ENCODE measurements around the gene FOXE1. TPM values are rescaled to one million over a fixed set of nuclear protein-coding genes. Genes with fewer than 3 reads are reported as not detected.

The FOXE1 gene
- total and polyA plus RNA-seq, 2 experiments from 2014 or later: 0.45 TPM; not detected in 1

DNA sequence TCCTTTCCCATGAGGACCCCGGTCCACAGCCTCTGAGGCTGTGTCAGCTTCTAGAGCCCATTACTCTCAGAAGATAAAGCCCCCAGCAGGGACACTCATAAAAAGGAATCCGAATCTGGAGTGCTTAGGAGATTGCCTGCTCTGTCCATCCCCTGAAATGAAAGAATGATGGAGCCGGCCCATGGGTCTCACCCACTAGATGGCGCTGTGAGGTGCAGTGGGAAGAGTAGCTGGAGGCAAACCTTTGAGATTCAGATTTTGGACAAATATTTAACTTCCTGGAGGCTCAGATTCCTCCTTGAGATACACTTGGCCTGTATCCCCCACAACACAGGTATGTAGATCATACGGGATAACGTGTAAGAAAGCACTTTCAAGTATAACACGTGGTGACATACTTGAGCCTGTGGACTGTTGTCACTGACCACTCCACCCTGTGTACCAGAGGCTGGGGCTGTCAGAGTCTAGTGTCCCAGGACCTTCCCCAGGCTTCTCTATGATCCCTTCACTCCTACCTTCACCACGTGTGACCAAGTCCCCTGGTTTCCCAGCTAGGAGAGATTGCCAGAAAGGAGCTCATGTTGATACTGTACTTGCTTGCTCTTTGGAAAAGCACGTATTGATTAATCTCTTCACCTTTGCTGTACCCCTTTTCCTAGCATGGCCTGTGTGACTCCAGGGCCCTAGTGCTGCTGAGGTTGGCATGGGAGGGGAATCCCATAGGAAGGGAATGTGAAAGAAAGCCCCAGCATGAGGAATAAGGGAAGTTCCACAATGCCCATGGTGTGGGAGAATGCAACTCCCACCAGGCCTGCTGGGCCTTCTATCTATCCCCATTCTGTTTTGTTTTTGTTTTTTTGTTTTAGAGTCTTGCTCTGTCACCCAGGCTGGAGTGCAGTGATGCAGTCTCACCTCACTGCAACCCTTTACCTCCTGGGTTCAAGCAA is 37.2 kb downstream of the FOXE1 start:
- no peaks in the 10 kb centered on the region for H3K36me3 Mint-ChIP-seq (ENCODE audit: low read depth)
- H3K4me1 Mint-ChIP-seq: peaks cover 7% of the 10 kb centered on the region; the same call in 2 of the 3 replicates
- Histone ChIP-seq H4K20me1 (replicated peaks; ENCODE audit: insufficient read depth) (no peaks in the 10 kb centered on the region; the same call in 1 of the 2 replicates), H3K27ac (ENCODE audit: low read depth) (no peak overlapping the region), H3K27me3 (ENCODE audit: insufficient read depth) (no peaks in the 10 kb centered on the region), H3K79me2 (replicated peaks; ENCODE audit: insufficient read depth) (no peaks in the 10 kb centered on the region), H3K9me2 (ENCODE audit: insufficient read depth) (no peaks in the 10 kb centered on the region), H3K4me1 (ENCODE audit: insufficient read depth) (no peaks in the 10 kb centered on the region), H3F3A (replicated peaks; ENCODE audit: low read depth) (no peaks in the 10 kb centered on the region), H3K36me3 (ENCODE audit: insufficient read depth) (no peaks in the 10 kb centered on the region), H2AFZ (peak overlapping the region; percentile 70; the same call in 1 of the 2 replicates), H3K4me3 (no peak overlapping the region), H3K4me2 (no peak overlapping the region)
- H3K27ac Mint-ChIP-seq: no peak overlapping the region; the same call in 1 of the 2 replicates
- peak; percentile 88 for ATAC-seq
- H3K4me3 Mint-ChIP-seq: no peak overlapping the region
- no peaks in the 10 kb centered on the region for H3K9me3 Mint-ChIP-seq
- TF ChIP-seq JUNB (IDR thresholded peaks at IDR 0.05; ENCODE audit: unreplicated experiment): no peak
- TF ChIP-seq, protein P1, sequence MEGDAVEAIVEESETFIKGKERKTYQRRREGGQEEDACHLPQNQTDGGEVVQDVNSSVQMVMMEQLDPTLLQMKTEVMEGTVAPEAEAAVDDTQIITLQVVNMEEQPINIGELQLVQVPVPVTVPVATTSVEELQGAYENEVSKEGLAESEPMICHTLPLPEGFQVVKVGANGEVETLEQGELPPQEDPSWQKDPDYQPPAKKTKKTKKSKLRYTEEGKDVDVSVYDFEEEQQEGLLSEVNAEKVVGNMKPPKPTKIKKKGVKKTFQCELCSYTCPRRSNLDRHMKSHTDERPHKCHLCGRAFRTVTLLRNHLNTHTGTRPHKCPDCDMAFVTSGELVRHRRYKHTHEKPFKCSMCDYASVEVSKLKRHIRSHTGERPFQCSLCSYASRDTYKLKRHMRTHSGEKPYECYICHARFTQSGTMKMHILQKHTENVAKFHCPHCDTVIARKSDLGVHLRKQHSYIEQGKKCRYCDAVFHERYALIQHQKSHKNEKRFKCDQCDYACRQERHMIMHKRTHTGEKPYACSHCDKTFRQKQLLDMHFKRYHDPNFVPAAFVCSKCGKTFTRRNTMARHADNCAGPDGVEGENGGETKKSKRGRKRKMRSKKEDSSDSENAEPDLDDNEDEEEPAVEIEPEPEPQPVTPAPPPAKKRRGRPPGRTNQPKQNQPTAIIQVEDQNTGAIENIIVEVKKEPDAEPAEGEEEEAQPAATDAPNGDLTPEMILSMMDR (conservative IDR thresholded peaks at IDR 0.05; ENCODE audit: low read depth in 2 of 2): peak; percentile 82 to 97
- peaks cover 13% of the 10 kb centered on the region for H3K27me3 Mint-ChIP-seq (ENCODE audit: insufficient read depth, low read depth, poor library complexity)
- peak; percentile 72 for DNase-seq (ENCODE audit: low spot score)

DNA sequence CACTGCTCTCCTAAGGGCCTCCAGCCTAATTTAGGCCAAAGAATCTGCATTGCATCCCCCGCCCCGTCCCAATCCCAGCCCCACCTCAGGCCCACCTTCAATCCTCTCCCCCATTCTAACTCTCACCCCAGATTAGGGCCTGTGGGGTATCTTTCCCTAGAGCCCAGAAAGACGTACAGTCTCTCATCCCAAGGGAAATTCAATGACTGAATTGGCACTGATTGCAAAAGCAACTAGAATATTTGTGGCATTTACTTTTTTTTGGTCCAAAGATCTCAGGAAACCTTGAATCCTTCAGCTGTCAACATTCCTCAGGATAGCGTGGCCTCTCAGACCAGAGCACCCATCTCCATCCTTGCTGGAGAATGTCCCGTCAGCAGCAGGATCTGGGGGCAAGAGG is 38.7 kb downstream of the FOXE1 start:
- ATAC-seq: no peak
- H3K27ac ChIP-seq (ENCODE audit: low read depth): no peak overlapping the region
- no peak for TF ChIP-seq JUNB (IDR thresholded peaks at IDR 0.05; ENCODE audit: unreplicated experiment)
- TF ChIP-seq ZNF331 (CRISPR knock-in tag; IDR thresholded peaks at IDR 0.05; ENCODE audit: low read depth): no peak
- TF ChIP-seq EZH2 (IDR thresholded peaks at IDR 0.05; ENCODE audit: low read depth, unreplicated experiment): no peak
- TF ChIP-seq, protein P1 (conservative IDR thresholded peaks at IDR 0.05; ENCODE audit: low read depth in 2 of 2): no peak
- TF ChIP-seq CREB1 (CRISPR knock-in tag; IDR thresholded peaks at IDR 0.05; ENCODE audit: low read depth): no peak
- TF ChIP-seq, protein P2, sequence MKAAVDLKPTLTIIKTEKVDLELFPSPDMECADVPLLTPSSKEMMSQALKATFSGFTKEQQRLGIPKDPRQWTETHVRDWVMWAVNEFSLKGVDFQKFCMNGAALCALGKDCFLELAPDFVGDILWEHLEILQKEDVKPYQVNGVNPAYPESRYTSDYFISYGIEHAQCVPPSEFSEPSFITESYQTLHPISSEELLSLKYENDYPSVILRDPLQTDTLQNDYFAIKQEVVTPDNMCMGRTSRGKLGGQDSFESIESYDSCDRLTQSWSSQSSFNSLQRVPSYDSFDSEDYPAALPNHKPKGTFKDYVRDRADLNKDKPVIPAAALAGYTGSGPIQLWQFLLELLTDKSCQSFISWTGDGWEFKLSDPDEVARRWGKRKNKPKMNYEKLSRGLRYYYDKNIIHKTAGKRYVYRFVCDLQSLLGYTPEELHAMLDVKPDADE (IDR thresholded peaks at IDR 0.05): no peak
- TF ChIP-seq, protein P3, sequence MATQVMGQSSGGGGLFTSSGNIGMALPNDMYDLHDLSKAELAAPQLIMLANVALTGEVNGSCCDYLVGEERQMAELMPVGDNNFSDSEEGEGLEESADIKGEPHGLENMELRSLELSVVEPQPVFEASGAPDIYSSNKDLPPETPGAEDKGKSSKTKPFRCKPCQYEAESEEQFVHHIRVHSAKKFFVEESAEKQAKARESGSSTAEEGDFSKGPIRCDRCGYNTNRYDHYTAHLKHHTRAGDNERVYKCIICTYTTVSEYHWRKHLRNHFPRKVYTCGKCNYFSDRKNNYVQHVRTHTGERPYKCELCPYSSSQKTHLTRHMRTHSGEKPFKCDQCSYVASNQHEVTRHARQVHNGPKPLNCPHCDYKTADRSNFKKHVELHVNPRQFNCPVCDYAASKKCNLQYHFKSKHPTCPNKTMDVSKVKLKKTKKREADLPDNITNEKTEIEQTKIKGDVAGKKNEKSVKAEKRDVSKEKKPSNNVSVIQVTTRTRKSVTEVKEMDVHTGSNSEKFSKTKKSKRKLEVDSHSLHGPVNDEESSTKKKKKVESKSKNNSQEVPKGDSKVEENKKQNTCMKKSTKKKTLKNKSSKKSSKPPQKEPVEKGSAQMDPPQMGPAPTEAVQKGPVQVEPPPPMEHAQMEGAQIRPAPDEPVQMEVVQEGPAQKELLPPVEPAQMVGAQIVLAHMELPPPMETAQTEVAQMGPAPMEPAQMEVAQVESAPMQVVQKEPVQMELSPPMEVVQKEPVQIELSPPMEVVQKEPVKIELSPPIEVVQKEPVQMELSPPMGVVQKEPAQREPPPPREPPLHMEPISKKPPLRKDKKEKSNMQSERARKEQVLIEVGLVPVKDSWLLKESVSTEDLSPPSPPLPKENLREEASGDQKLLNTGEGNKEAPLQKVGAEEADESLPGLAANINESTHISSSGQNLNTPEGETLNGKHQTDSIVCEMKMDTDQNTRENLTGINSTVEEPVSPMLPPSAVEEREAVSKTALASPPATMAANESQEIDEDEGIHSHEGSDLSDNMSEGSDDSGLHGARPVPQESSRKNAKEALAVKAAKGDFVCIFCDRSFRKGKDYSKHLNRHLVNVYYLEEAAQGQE (IDR thresholded peaks at IDR 0.05; ENCODE audit: unreplicated experiment): no peak
- TF ChIP-seq POLR2AphosphoS5 (IDR thresholded peaks at IDR 0.05; ENCODE audit: low read depth): no peak
- TF ChIP-seq ZNF114 (CRISPR knock-in tag; IDR thresholded peaks at IDR 0.05): no peak
- TF ChIP-seq NANOG (IDR thresholded peaks at IDR 0.05; ENCODE audit: borderline replicate concordance): no peak
- no peak for TF ChIP-seq STAT1 (IDR thresholded peaks at IDR 0.05; ENCODE audit: unreplicated experiment)

More for the DNA sequence above, 38.7 kb downstream of the FOXE1 start:
- Mint-ChIP-seq H3K4me3 (no peak overlapping the region), H3K9me3 (no peaks in the 10 kb centered on the region), H3K27ac (no peak overlapping the region), H3K4me1 (peaks cover 7% of the 10 kb centered on the region; the same call in 2 of the 3 replicates), H3K36me3 (ENCODE audit: low read depth) (no peaks in the 10 kb centered on the region), H3K27me3 (ENCODE audit: insufficient read depth, low read depth, poor library complexity) (peaks cover 13% of the 10 kb centered on the region)
- no peaks in the 10 kb centered on the region for H3K79me2 ChIP-seq (replicated peaks; ENCODE audit: insufficient read depth)
- H3K4me1 ChIP-seq (ENCODE audit: insufficient read depth): no peaks in the 10 kb centered on the region
- no peaks in the 10 kb centered on the region for H3K9me2 ChIP-seq (ENCODE audit: insufficient read depth)
- no peak for DNase-seq (ENCODE audit: low spot score)
- H3F3A ChIP-seq (replicated peaks; ENCODE audit: low read depth): no peaks in the 10 kb centered on the region
- no peak overlapping the region for H3K4me2 ChIP-seq
- H2AFZ ChIP-seq: no peak overlapping the region
- no peaks in the 10 kb centered on the region; the same call in none of the 2 replicates for H4K20me1 ChIP-seq (replicated peaks; ENCODE audit: insufficient read depth)
- H3K27me3 ChIP-seq (ENCODE audit: insufficient read depth): no peaks in the 10 kb centered on the region
- H3K36me3 ChIP-seq (ENCODE audit: insufficient read depth): no peaks in the 10 kb centered on the region
- H3K4me3 ChIP-seq: no peak overlapping the region
